GM20000 (cell line): ENCODE measurements around the gene TMEM25.

Source experiments
- DNase-seq: peaks from one replicate; pipeline ENCODE4 v3.0.0; 2012; ENCODE audit warnings: low spot score
- CTCF ChIP-seq: IDR thresholded peaks from 2 replicates; pipeline ENCODE4 v1.5.1; 2012; ENCODE audit warnings: mild to moderate bottlenecking, control low read depth; ENCODE audit errors: extremely low read depth, missing control alignments

TMEM25 gene

DNA sequence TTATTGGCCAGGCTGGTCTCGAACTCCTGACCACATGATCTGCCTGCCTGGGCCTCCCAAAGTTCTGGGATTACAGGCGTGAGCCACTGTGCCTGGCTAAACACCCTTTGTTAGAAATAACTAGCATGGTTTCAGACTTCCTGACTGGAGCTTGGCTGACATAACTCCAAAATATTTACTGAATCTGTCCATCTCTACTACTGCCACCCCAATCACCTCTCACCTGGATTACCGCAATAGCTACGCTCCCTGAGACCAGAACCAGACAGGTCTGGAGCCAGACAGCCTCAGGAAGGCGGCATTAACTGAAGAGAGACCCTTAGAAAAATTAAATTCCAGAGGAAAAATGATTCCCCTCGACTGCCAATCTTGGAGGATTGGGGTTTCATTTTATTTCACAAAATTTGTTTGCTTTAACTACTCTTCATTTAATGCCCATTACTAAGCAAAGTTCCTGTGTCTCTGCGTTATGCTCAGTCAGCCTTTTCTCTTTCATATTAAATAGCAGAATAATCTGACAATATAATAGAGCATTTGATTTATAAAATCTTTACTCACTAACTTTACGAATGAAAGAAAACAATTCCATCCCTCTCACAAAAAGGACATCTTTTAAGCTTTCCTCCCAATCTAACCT, 13.1 kb downstream of the TMEM25 start:
- DNase-seq = no peak
- TF ChIP-seq CTCF = no peak

GRCh38 chr11:118544647-118545010, 13.6 kb downstream of the TMEM25 start:
- TF ChIP-seq CTCF = no peak
- DNase-seq = no peak

DNA sequence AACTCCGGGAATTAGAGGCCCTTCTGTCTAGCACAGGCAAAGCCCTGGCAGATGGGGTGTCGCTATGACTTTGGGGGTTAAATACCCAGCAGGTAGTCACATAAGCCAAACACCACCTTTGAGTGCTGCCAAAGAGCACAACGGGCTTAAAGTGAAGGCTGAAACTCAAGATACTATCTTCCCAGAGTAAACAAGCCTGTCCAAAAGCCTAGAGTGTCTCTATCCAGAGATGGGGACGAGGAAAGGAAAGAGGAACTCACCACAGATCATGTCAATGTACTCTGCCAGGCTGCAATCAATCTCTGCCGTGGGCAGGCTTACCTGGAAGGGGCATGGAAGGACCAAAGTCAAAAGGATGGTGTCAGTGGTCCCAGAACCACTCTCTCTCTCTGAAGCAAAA, 14.5 kb downstream of the TMEM25 start:
- no peak for DNase-seq
- TF ChIP-seq CTCF = no peak

GRCh38 chr11:118547132-118547531, 16.1 kb downstream of the TMEM25 start:
- DNase-seq = no peak
- no peak for TF ChIP-seq CTCF

GRCh38 chr11:118552341-118552740, 21.3 kb downstream of the TMEM25 start:
- TF ChIP-seq CTCF = no peak
- DNase-seq = no peak

GRCh38 chr11:118560806-118561205, 29.8 kb downstream of the TMEM25 start:
- DNase-seq = no peak
- no peak for TF ChIP-seq CTCF

DNA sequence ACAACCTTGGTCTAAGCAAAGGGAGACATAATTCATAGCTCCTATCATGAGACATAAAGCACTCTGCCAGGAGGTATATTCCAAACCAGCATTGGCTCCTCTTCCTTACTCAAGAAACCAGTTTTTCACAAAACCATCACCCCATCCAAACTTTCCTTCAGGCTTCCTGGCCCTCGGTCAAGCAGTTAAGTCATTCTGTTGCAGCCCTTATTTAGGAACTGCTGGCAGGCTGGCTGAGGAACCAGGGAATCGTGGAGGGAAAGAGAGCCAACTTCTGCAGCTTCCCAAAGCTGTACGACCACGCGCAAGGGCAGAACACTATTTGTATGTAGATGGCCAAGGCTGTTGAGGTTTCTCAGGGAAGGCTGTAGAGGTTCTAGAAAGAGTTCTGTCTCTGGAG, 34.1 kb downstream of the TMEM25 start:
- no peak for DNase-seq
- TF ChIP-seq CTCF = no peak
